ENCODE data around the gene IGFL2. TPM values are rescaled to one million over a fixed set of nuclear protein-coding genes. Genes with fewer than 3 reads are reported as not detected.

Gene IGFL2
- total and polyA plus RNA-seq, 9 of the 15 experiments (the other 6 are each of a cell fraction or from before 2014, with no cell fraction given) = 0.42 to 1.7 (median 0.75) TPM; not detected in 2

DNA sequence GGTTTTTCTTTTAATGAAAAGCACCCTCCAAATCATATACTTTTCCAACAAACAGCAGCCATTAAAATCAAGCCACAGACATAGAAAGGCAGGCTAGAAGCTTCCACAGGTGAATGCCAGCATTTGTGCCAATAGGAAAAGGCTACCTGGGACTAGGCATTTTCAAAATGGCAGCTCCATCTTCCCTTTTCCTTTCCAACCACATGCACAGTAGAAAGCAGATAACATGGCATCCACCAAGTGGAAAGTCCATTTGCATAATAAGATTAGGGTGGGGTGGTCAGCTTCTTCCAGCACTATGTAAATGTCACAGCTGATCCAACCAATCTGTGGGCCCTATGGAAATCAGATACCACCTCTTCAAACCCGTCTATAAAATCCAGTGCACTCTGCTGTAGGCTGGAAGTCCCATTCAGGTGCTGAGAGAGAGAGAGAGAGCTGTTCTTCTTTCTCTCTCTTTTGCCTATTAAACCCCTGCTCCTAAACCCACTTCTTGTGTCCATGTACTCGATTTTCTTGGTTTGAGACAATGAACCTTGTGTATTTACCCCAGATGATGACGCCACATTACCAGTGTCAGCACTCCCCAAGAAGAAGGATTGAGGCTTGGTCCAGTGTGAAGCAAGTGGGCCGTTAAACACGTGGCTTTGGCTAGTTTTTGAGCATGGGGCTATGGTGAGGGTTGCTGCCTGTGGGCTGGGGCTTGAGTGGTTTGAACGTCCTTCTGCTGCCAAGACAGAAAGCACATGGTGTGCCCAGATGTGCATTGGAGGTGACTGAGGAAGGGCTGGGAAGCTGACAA, 57.3 kb downstream of the IGFL2 start (continued):
- TF ChIP-seq RERE (CRISPR knock-in tag; IDR thresholded peaks at IDR 0.05; ENCODE audit: borderline replicate concordance) (no peak), NRF1 (conservative IDR thresholded peaks at IDR 0.05 in 1 of 2, IDR thresholded peaks at IDR 0.05 in 1 of 2) (no peak), ZNF707 (CRISPR knock-in tag; conservative IDR thresholded peaks at IDR 0.05) (no peak), THRAP3 (IDR thresholded peaks at IDR 0.05; ENCODE audit: borderline replicate concordance) (no peak), XRCC4 (IDR thresholded peaks at IDR 0.05; ENCODE audit: extremely low read depth, insufficient read depth, insufficient read length) (no peak), ZNF398 (CRISPR knock-in tag; IDR thresholded peaks at IDR 0.05) (no peak), KDM2B (CRISPR knock-in tag; IDR thresholded peaks at IDR 0.05) (no peak), E2F3 (CRISPR knock-in tag; IDR thresholded peaks at IDR 0.05) (no peak), CREB3 (tag; conservative IDR thresholded peaks at IDR 0.05; ENCODE audit: low read depth) (no peak), TAF9B (IDR thresholded peaks at IDR 0.05; ENCODE audit: partially characterized antibody) (no peak), TOE1 (IDR thresholded peaks at IDR 0.05; ENCODE audit: borderline replicate concordance) (no peak), TOE1 (CRISPR knock-in tag; IDR thresholded peaks at IDR 0.05; ENCODE audit: borderline replicate concordance, low read depth) (no peak), HDAC8 (tag; IDR thresholded peaks at IDR 0.05) (no peak), FOXP1 (CRISPR knock-in tag; IDR thresholded peaks at IDR 0.05) (no peak), ZNF785 (CRISPR knock-in tag; IDR thresholded peaks at IDR 0.05) (no peak), DPF2 (IDR thresholded peaks at IDR 0.05) (no peak)
- TF ChIP-seq, protein P1, sequence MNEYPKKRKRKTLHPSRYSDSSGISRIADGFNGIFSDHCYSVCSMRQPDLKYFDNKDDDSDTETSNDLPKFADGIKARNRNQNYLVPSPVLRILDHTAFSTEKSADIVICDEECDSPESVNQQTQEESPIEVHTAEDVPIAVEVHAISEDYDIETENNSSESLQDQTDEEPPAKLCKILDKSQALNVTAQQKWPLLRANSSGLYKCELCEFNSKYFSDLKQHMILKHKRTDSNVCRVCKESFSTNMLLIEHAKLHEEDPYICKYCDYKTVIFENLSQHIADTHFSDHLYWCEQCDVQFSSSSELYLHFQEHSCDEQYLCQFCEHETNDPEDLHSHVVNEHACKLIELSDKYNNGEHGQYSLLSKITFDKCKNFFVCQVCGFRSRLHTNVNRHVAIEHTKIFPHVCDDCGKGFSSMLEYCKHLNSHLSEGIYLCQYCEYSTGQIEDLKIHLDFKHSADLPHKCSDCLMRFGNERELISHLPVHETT (CRISPR knock-in tag; conservative IDR thresholded peaks at IDR 0.05 in 1 of 2, IDR thresholded peaks at IDR 0.05 in 1 of 2) = peak in 1 of 2 experiments; percentile 35; a peak in 1 of 4 replicates

Data from K562 (cell line).